GM20000 (cell line): Measurements from ENCODE around the gene SH3BP5.

Experiments
- DNase-seq: peaks from one replicate; pipeline ENCODE4 v3.0.0; 2012; ENCODE audit warnings: low spot score
- CTCF ChIP-seq: IDR thresholded peaks from 2 replicates; pipeline ENCODE4 v1.5.1; 2012; ENCODE audit warnings: mild to moderate bottlenecking, control low read depth; ENCODE audit errors: extremely low read depth, missing control alignments

The SH3BP5 gene

GRCh38 chr3:15321349-15321748 lies 11.0 kb downstream of the SH3BP5 start:
- TF ChIP-seq CTCF = no peak

GRCh38 chr3:15319575-15319974 lies 12.8 kb downstream of the SH3BP5 start:
- DNase-seq = no peak
- TF ChIP-seq CTCF = no peak

More at GRCh38 chr3:15321349-15321748, 11.0 kb downstream of the SH3BP5 start:
- DNase-seq = no peak

- DNase-seq = no peak
- TF ChIP-seq CTCF = no peak
These were observed 13.2 kb downstream of the SH3BP5 start for GRCh38 chr3:15319136-15319535.

GRCh38 chr3:15318661-15319060 lies 13.7 kb downstream of the SH3BP5 start:
- no peak for TF ChIP-seq CTCF
- DNase-seq = no peak

GRCh38 chr3:15316998-15317435 lies 15.4 kb downstream of the SH3BP5 start:
- DNase-seq = no peak
- no peak for TF ChIP-seq CTCF

- no peak for DNase-seq
- no peak for TF ChIP-seq CTCF
These were observed 17.4 kb downstream of the SH3BP5 start for GRCh38 chr3:15315003-15315402.

- TF ChIP-seq CTCF = no peak
- no peak for DNase-seq
These were observed 18.1 kb downstream of the SH3BP5 start for GRCh38 chr3:15314276-15314675.
